MCF 10A (cell line): ENCODE measurements around the gene GIGYF1. TPM values are rescaled to one million over a fixed set of nuclear protein-coding genes. Genes with fewer than 3 reads are reported as not detected.
"Not testable (repeated sequence)": the region's sequence is repeated elsewhere in the genome, so short reads cannot be mapped to it uniquely, and the experiment has no call there.

Source experiments
- BruUV-seq: library from RNA; stranded (reverse); fragments of 400-500 nt; replicated peaks from 2 replicates; lab custom pipeline; 2021; lab: Mats Ljungman, UMichigan
- CTCF ChIA-PET: fragments of 300-600 bp; sonication (Branson Sonifier 250); formaldehyde crosslinking; extraction: SDS; loops from one replicate; lab custom pipeline; 2021; ENCODE audit warnings: antibody characterized with exemption, inconsistent platforms; lab: Yijun Ruan, JAX
- POLR2A ChIA-PET: fragments of 300-600, 350-650 bp; sonication (Branson Sonifier 250); formaldehyde crosslinking; extraction: SDS; loops from one replicate; lab custom pipeline; 2020; ENCODE audit warnings: antibody characterized with exemption, inconsistent platforms; lab: Yijun Ruan, JAX
- DNase-seq: peaks from one replicate; pipeline ENCODE4 v3.0.0-alpha.2; 2018; ENCODE audit not compliant: unreplicated experiment
- H3K27ac Mint-ChIP-seq: one replicate; pipeline ENCODE4 v1.8.0; 2022; ENCODE audit warnings: mild to moderate bottlenecking, low read depth, mixed read lengths; ENCODE audit not compliant: unreplicated experiment
- H3K27me3 Mint-ChIP-seq: one replicate; pipeline ENCODE4 v1.8.0; 2022; ENCODE audit warnings: mixed read lengths; ENCODE audit not compliant: insufficient read depth, unreplicated experiment
- H3K36me3 Mint-ChIP-seq: one replicate; pipeline ENCODE4 v1.8.0; 2022; ENCODE audit warnings: mild to moderate bottlenecking, moderate library complexity, mixed read lengths; ENCODE audit not compliant: insufficient read depth, unreplicated experiment
- H3K4me1 Mint-ChIP-seq: one replicate; pipeline ENCODE4 v1.8.0; 2022; ENCODE audit warnings: mixed read lengths; ENCODE audit not compliant: insufficient read depth, unreplicated experiment
- H3K4me3 Mint-ChIP-seq: one replicate; pipeline ENCODE4 v1.8.0; 2022; ENCODE audit warnings: mild to moderate bottlenecking, moderate library complexity, mixed read lengths; ENCODE audit not compliant: unreplicated experiment
- H3K9me3 Mint-ChIP-seq: one replicate; pipeline ENCODE4 v1.8.0; 2022; ENCODE audit warnings: mixed read lengths; ENCODE audit not compliant: unreplicated experiment
- CTCF ChIP-seq: fragments of 200-600 bp; IDR thresholded peaks from one replicate; pipeline ENCODE4 v1.8.0; 2022; ENCODE audit warnings: antibody characterized with exemption, mild to moderate bottlenecking; ENCODE audit not compliant: unreplicated experiment
- intact Hi-C: fragments of 100-400 bp; cut with micrococcal nuclease; formaldehyde crosslinking; loops from 2 replicates; pipeline ENCODE4 v1.14.1; 2022
- total RNA-seq: library from RNA; stranded (reverse); gene quantifications from 2 replicates; pipeline ENCODE4 v1.2.3, GENCODE V29; 2022

Gene GIGYF1
- total RNA-seq, 1 experiment from 2014 or later, result 40.1 TPM

GRCh38 chr7:100667331-100668068 lies 26.6 kb downstream of the GIGYF1 start:
- Mint-ChIP-seq H3K9me3 (no peaks in the 10 kb centered on the region), H3K27ac (no peak overlapping the region), H3K4me1 (peaks cover 6% of the 10 kb centered on the region), H3K36me3 (no peaks in the 10 kb centered on the region), H3K4me3 (no peak overlapping the region), H3K27me3 (no peaks in the 10 kb centered on the region)
- intact Hi-C loops, result no loop called here
- POLR2A ChIA-PET, result interaction anchor here (0.7 to 0.8 kb wide), 2 partner anchors 10 to 55 kb away, joined by 3 read pairs; partner anchors contain the start of gene MOSPD3
- TF ChIP-seq CTCF, result no peak
- DNase-seq, result no peak
- CTCF ChIA-PET, result interaction anchor here (0.8 to 1.0 kb wide), 2 partner anchors 9 to 102 kb away, joined by 3 to 4 read pairs; no protein-coding TSS in a partner anchor
- BruUV-seq, result no TSS peak

GRCh38 chr7:100665168-100665726 lies 28.8 kb downstream of the GIGYF1 start:
- no peak for DNase-seq
- no peaks in the 10 kb centered on the region for H3K36me3 Mint-ChIP-seq
- intact Hi-C loops, result no loop called here
- H3K4me3 Mint-ChIP-seq, result no peak overlapping the region
- peaks cover 6% of the 10 kb centered on the region for H3K4me1 Mint-ChIP-seq
- no peak overlapping the region for H3K27ac Mint-ChIP-seq
- TF ChIP-seq CTCF, result no peak
- no peaks in the 10 kb centered on the region for H3K9me3 Mint-ChIP-seq
- BruUV-seq, result no TSS peak
- H3K27me3 Mint-ChIP-seq, result no peaks in the 10 kb centered on the region
- CTCF ChIA-PET, result interaction anchor here (0.6 kb wide), 1 partner anchor 61 kb away, joined by 3 read pairs; no protein-coding TSS in a partner anchor
- POLR2A ChIA-PET, result no interaction called here

GRCh38 chr7:100662194-100662776 lies 31.8 kb downstream of the GIGYF1 start:
- DNase-seq, H3K27me3 Mint-ChIP-seq, H3K27ac Mint-ChIP-seq, BruUV-seq, H3K9me3 Mint-ChIP-seq, H3K4me3 Mint-ChIP-seq, H3K36me3 Mint-ChIP-seq, H3K4me1 Mint-ChIP-seq, intact Hi-C loops: not testable (repeated sequence)
- ChIA-PET POLR2A (interaction anchor here (0.7 kb wide), 2 partner anchors 59 to 76 kb away, joined by 3 read pairs; partner anchors contain the start of gene FBXO24), CTCF (interaction anchor here (0.6 kb wide), 1 partner anchor 373 kb away, joined by 4 read pairs; no protein-coding TSS in a partner anchor)

- BruUV-seq, result no TSS peak
- H3K36me3 Mint-ChIP-seq, result no peaks in the 10 kb centered on the region
- intact Hi-C loops, result no loop called here
These were observed 38.0 kb downstream of the GIGYF1 start, which contains the start of gene ACTL6B for GRCh38 chr7:100655908-100656674. ACTL6B (minus strand) TSS chr7:100656448; CDS start chr7:100656354, 94 bp downstream.

More at GRCh38 chr7:100655908-100656674, 38.0 kb downstream of the GIGYF1 start, which contains the start of gene ACTL6B:
- ChIA-PET CTCF (interaction anchor here (0.6 to 1.0 kb wide), 2 partner anchors 49 to 96 kb away, joined by 3 to 4 read pairs; no protein-coding TSS in a partner anchor), POLR2A (no interaction called here)
- Mint-ChIP-seq H3K27ac (no peak within 1 kb of the TSS), H3K4me3 (no peak within 1 kb of the TSS), H3K27me3 (peaks cover 14% of the 10 kb centered on the region), H3K4me1 (peaks cover 1% of the 10 kb centered on the region), H3K9me3 (no peaks in the 10 kb centered on the region)
- no peak for DNase-seq
- TF ChIP-seq CTCF, result no peak
